ENCODE results near the gene TP53TG5.
"Not testable (repeated sequence)": the region's sequence is repeated elsewhere in the genome, so short reads cannot be mapped to it uniquely, and the experiment has no call there.

Gene TP53TG5

DNA sequence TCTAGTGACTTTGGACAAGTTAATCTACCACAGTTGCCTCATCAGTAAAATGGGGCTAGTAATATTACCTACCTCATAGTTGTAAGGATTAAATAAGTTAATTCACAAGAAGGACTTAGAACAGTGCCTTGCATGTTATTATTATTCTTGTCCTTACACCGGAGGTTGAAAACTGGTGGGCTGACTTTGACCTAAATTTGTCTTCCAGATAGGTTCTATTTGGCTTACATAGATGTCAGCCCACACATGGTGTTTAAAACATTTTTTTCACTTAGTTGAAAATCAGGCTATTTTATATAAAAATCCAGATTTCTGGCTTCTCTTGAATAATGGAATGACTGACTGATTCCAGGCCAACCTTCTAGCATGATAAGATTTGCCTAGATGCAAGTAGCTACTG is 11.9 kb downstream of the TP53TG5 start:
- no peak for DNase-seq (ENCODE audit: low spot score)

DNA sequence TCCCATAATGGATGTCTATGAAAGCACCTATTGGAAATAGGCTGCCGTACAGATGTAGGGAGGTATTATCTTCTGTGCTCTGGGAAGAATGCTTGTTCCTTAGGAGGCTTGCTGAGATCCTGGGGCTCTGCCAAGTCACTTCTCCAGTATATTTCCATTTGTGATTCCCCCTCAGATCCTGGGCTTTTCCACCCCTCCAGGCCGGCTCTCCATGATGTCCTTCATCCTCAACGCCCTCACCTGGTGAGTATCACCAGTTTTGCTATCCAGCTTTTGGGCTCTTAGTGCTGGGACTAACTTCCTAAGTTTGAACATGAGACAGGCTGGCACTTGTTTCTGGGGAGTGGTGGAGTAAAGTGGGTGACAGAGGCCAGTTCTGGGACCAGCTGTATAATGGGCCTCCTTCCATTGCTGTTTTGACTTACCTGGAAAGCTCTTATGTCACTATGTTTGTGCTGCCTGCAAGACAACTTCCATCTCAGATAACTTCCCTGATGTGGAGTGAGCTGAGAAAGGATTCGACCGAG is 12.6 kb downstream of the TP53TG5 start:
- DNase-seq (ENCODE audit: low spot score) = no peak

DNA sequence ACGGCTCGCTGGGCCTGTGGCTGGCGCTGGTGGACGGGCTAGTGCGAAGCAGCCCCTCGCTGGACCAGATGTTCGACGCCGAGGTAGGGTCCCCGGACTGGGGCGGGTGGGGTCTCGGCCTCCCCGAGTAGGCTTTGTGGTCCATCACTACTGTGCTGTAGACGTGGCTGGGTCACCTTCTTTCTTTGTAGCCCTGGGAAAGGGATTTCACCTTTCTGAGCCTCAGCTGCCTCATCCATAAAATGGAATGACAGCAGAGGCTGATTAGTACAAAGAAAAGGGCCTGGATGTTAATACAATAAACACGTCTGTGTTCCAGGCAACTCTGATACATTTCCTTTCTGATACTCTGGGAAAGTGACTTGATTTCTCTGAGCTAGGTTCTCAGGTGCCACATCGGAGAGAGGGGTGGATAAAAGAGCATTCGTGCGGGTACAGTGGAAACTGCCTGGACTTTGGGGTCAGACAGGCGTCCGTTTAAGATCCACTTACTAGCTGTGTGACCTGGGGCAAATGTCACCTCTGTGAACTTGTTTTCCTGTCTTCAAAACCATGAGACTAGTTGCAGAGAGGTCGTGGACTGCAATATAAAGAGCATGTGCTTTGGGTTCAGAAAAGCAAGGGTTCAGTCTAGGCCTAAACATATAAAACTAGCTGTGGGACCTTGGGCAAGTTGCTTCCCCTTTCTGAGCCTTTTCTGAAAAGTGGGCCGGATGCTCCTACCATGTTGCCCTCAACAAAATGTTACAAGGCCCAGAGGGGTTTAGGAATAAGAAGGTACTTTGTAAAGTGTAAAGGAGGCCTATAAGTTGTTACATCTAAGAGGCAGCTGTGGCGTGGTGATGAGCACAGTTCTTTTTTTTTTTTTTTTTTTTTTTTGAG is 14.3 kb downstream of the TP53TG5 start:
- no peak for DNase-seq (ENCODE audit: low spot score)

DNA sequence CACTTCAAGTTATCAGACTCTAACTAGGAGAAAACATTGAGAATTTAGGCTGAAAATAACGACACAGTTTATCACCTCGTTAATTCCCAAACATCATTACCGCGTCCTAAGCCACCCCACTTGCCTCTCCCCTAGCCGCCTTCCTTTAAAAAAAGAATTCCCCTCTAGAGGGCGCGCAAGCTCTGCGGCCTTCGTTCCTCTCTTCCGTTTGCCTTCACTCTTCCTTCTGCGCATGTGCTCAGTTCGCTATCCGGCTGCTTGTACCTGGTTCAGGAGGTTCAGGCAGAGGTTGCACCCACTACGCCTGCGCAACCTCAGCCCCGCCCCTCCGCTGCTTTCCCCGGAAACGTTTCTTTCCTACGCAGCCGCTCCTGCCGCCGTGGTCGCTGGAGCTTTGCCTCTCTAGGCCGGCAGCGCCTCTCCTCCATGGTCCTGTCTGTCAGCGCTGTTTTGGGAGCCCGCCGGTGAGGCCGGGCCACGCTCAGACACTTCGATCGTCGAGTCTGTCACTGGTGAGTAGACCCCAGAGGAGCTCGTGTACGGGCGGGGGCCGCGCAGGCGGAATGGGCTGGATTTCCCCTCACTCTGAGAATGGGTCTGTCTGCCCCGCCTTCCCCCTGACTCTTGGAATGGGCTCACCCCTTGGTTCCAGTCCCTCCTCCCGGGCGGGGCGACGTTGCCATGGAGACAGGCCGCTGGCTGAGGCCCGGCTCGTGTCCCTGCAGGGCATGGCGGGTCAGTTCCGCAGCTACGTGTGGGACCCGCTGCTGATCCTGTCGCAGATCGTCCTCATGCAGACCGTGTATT is 15.1 kb downstream of the TP53TG5 start, which contains the start of gene SYS1:
Gene SYS1 (plus strand): TSS at position 353 of the 807 bp plus-strand sequence. CDS start 376 bp downstream, at position 729.
- DNase-seq (ENCODE audit: low spot score) = peak; percentile 98

DNA sequence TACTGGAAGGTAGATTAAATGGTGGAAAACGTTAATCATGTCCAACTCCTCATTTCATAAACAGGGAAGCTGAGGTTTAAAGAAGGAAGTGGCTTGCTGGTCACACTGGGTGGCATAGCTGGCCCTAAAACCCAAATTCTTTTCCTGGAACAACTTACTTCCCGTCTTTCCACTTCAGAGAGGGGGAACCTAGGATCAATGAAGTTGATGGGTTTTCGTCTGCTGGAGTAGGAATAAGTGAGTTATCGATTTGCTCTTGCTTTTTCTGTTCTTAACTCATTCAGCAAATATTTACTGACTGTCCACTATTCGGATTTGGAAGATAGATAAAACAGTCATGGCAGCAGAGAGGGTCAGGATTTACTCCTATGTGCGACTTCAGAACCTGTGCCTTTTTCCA is 16.3 kb downstream of the TP53TG5 start:
- no peak for DNase-seq (ENCODE audit: low spot score)

DNA sequence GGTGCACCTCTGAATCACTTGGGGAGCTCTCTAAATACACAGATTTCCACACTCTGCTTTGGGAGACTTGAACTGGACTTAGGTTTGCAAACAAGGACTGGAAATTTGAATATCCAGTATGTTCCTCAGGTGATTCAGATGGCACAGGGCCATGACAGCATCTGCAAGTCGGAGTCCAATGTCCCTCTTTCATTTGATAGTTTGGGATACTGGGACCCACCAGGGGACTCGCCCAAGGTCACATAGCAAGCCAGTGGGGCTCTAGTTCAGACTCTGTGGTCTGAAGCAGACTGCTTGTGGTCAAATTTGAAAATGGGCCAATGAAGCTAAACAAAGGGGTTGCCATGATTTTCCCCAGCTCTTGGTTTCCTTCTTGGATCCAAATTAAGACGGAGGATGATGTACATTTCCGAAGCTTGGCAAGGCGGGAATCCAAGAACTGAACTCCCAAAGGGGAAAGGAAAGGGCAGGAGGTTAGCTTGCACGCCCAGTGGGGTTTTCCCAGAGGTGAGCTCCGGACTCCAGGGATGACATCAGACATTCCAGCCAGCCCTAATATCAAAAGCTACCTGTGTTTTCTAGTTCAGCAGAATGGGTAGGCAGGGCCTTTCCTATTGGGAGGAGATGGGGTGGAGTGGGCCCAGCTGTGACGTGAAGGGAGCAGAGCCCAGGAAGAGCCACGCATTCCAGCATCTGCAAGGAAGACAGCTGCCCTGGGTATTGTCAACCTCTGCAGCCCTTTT is 18.5 kb downstream of the TP53TG5 start:
- no peak for DNase-seq (ENCODE audit: low spot score)

DNA sequence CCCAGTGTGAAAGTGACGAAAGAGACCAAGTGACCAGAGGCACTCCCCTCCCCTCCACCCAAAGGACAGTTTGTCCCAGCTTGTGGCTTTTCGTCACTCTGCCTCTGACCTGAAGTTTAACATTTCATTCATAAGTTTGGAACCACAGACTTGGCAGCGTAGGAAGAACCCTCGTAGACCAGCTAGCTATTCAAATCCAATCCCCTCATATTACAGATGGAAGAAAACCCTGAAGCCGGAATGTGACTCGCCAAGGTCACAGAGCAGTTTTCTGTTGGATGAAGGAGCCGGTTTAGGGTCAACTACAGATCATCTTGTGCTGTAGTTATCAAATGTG is 19.1 kb downstream of the TP53TG5 start:
- no peak for DNase-seq (ENCODE audit: low spot score)

DNA sequence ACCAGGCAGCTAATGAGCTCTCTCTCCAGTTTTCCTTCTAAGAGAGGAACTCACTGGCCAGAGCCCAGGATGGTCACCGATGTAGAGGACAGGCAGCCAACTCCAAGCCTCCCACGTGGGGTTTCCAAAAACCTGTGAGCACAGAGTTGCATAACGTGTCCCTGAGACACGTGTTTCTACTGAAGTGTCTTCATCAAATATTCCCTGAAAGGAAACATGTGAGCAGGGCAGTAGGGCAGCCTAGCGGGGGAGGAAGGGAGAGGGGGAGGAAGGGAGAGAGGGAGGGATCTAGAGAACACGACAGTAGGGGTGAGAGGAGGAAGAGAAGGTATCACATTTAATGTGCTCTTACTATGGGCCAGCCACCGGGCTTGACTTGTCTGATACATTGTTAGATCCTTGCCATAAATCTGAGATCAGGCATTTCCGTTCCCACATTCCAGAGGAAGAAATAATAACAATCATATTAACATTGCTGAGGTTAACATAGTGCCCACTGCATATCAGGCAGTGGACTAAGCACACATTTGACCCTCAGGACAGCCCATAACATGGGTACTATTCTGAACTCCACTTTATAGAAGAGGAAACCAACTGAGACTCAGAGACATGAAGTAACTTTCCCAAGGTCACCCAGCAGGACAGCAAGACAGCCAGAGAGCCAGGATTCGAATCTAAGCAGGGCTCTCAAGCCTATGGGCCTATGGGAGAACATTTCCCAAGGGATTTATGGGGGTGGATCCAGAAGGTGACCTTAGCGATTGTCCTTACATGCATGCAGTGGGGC is 19.6 kb downstream of the TP53TG5 start:
- no peak for DNase-seq (ENCODE audit: low spot score)

DNA sequence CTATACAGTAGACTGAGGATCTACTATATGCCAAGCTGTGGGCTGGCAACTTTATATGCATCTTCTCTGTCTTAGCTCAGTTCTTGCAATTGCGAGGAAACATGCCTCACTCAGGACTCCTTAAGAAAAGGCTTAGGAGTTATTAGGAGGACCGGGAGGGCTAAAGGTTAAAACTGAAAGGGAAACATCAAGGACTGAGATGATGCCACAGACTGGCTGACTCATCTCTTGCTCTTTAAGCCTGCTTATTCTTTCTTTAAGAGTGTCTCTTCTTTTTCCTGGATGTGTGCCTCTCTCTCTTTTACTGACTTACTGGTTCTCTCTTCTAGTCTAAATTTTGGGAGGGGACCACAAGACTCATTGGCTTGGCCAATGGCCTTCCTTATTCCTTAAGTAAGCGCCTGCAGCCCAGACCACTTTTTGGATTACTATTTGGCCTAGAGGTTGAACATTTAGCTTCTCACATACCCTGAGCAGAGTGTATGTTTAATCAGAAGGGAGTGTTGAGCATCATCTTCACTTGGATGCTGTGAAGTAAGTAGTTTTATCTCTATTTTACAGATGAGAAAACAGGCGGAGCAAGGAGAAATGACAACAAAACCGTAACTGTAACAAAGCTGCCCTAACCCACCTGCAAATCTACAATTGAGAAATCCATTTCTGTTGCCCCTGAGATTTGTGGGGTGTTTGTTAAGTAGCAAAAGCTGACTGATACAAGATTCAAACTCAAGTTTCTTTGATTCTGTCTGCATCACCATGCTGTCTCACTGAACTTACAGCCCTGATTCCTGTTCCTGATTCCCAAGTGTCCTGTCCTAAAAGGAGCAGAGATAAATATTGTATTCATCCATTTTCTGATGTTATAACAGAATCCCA is 22.7 kb downstream of the TP53TG5 start:
- no peak for DNase-seq (ENCODE audit: low spot score)

DNA sequence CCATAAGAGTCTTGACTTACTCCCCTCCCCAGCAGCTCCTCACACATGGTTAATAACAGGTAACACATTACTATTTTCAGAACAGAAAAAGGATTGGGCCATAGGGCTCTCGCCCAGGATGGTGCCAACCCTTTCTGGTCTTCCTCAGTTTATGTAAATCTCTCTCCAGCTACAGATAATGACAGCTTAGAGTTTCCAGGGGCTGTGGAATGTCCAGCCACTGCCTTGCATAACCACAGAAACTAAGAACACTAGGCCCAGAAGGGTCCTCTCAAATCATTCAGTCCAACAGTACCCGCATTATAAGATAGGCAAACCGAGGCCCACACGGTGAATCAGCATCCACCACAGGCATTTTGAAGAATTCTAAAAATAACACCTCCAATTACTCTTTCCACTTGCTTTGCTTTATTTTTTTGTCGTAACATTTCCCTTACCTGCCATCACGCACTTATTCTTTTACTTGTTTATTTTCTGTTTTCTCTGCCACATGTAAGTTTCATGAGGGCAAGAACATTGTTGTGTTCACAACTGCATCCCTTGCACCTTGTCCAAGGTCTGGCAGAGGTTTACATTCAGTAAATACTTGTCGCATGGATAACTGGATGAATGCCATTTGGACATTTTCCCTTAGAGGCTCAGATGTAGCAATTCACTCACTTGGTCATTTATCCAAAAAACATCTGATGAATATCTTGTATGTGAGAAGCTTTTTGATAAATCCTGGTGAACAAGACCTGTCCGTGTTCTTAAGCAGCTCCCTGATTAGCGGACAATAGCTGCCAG is 23.5 kb downstream of the TP53TG5 start:
- no peak for DNase-seq (ENCODE audit: low spot score)

DNA sequence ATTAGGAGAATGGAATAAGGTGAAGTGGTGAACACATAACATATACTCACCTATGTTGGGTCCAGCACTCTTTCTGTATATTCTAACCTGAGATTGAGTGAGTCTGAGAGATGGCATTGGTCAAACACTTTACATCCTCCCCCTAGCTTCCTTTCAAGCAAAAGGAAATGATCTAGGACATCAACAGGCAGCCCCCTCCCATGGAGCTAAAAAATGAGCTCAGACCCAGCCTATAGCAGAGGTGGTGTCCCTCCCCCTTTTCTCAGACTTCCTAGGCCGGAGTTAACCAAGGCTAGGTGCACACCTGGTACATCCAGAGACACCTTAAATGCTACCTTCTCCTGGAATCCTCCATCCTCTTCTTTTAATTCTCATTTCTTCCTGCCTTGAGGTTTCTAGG is 24.4 kb downstream of the TP53TG5 start:
- DNase-seq (ENCODE audit: low spot score) = no peak

DNA sequence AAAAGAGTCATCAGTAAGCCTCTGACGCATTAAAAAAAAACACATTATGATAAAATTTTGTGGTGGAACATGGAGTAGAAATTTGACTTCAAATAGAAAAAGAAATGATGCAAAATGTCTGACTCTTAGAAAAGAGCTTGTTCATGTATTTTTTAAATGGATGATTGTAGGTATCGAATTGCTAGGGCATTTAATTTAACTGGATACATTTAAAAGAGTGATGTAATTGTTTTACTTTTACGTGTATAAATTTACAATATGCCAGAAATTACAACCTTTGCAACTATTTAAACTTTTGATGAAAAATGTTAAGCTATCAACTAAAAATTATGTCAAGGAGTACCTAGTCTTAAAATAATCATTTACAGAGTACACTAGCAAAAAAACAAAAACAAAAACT is 25.4 kb downstream of the TP53TG5 start:
- DNase-seq (ENCODE audit: low spot score) = no peak

DNA sequence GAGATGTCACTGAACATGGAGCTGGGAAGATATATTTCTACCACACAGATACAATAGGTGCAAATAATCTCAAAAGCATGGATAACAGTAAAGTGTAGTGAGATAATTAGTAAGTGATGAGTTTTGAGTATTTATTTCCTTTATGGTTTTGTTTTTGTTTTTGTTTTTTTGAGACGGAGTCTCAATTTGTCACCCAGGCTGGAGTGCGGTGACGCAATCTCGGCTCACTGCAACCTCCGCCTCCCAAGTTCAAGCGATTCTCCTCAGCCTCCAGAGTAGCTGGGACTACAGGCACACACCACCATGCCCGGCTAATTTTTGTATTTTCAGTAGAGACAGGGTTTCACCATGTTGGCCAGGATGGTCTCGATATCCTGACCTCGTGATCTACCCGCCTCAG is 27.3 kb downstream of the TP53TG5 start:
- DNase-seq (ENCODE audit: low spot score) = not testable (repeated sequence)

DNA sequence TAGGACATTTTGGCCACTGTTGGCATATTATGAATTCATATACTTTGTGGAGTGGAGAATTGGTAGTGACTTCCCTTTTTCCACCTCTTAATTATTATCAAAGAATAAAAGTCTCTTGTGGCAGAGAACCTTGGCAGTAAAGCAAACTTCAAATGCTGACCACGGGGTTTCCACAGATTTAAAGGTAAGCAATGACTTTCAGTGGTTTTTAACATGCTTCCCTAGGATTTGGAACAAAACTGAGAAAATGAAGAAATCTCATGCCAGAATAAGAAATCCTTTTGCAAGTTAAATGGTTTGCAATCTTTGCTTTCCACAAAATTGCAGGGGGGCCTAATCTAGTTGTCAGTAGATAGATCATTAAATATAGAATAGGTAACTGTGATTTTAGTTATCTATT is 27.9 kb downstream of the TP53TG5 start:
- DNase-seq (ENCODE audit: low spot score) = no peak

DNA sequence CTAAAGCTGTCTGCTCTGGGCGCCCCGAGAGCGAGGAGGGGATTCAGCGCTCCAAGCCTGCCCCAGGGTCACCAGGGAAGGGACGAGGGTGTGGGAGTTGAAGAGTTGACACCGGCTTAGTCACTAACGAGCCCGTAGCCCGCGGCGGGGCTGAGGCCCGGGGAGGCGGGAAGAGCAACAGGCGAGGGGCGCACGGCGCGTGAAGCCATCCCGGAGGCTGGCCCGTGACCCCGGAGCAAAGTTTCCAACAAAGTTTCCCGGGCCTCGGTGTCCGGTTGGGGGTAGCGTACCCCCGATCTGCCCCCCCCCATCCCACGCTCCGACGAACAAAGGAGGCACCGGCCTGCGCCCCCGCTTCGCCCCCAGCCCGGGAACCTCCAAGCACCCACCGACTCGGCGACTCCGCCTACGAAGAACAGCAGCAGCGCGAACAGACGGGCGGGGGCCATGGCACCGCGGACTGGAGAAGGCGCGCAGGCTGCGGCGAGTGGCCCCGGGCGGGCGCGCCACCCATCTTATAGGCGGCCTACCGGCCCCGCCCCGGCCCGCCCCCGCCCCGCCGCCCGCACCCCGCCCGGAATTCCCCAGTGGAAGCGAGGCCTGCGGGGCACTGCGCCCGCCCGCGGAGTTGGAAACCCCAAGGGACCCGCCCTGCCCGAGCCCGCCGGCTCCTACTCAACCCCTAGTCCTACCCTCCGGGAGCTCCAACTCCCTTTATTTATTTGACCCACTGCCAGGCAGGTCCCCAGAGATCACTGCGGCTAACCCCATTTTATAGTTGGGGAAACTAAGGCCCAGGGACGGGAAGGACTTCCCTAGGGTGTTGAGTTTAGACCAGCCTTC is 30.0 kb downstream of the TP53TG5 start, which contains the start of gene SDC4:
Gene SDC4 (minus strand): TSS at position 489 of the 843 bp plus-strand sequence. CDS start 40 bp downstream, at position 449.
- peak; percentile 78 for DNase-seq (ENCODE audit: low spot score)

DNA sequence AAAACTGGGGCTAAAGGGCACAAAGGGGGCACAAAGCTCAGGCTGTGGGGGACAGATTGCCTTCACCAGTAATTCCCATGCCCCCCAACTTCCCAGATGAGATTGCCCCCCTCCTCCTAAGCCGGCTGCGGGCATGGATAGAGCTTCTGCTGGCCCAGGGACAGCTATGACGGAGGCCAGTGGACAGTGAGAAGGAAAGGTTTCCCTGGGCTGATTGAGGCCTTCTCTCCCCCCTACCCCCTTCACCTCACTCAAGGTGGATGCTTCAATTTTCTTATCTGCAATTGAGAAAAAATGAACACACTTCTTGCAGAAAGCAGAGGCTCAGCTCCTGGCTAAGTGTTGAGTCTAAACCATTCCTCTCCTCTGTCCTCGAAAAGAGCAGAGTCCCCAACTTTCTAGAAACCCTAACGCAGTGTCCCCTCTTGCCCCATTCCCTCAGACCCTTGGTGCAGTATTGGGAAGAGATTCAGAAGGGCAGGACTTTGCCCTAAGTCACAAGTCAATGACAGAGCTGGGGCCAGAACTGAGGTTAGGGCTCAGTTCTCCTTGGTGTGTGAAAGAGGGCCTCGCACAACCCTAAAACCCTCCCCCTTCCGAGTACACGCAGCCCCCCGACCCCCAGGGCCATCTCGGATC is 30.7 kb downstream of the TP53TG5 start:
- DNase-seq (ENCODE audit: low spot score) = no peak

DNA sequence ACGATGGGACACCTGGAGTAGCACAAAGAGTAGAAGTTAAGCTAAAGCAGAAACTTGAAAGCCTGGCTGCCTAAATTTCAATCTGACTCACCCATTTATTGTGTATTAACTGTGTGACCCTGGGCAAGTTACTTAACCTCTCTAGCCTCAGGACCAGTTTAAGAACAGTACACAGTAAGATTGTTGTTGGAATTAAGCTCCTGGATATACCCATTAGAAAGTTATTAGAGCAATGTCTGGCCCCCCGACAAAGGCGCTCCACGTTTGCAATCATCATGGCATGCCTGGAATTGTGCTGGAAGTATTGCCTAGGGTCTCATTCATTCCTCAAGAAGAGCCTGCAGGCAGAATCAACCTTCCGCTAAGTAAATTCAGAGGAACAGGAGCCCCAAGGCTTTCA is 31.3 kb downstream of the TP53TG5 start:
- no peak for DNase-seq (ENCODE audit: low spot score)

DNA sequence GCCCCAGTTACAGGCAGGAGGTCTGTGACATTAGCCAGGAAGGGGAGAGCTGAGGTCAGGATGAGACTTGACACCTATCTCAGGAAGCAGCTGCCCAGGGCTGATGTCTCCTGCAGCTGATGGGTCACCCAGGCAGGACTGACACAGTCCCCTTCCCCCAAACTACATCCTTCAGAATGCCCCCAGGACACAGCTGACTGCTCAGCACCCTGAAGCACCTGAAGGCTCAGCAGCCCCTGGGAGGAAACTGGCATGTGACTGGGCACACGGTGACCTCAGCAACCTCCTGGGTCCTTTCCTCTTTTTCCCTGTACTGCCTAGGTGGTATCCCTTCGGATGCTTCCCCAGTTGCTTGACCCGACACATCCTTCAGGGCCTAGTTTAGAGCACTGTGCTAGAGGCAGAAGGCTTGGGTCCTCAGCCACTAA is 31.8 kb downstream of the TP53TG5 start:
- no peak for DNase-seq (ENCODE audit: low spot score)
